HepG2 (cell line): ENCODE results near the gene MEX3B. TPM values are rescaled to one million over a fixed set of nuclear protein-coding genes. Genes with fewer than 3 reads are reported as not detected.

Source experiments
- ATAC-seq: fragments of 200-7000 bp; cut with Tn5 transposase; 3 replicates; pipeline ENCODE4 v1.9.1; 2020; ENCODE audit warnings: mild to moderate bottlenecking, moderate library complexity
- BruUV-seq: library from RNA; stranded (reverse); fragments of 400-500 nt; replicated peaks from 2 replicates; lab custom pipeline; 2021; lab: Mats Ljungman, UMichigan
- CTCF ChIA-PET: fragments of 300-600 bp; formaldehyde crosslinking; extraction: SDS; loops from one replicate; lab custom pipeline; 2021; ENCODE audit warnings: low total read pairs, inconsistent platforms, low intra/inter-chr PET ratio; lab: Yijun Ruan, JAX
- POLR2A ChIA-PET: fragments of 350-600 bp; sonication (Branson Sonifier 250); formaldehyde crosslinking; loops from one replicate; lab custom pipeline; 2020; ENCODE audit warnings: antibody characterized with exemption, inconsistent platforms; lab: Yijun Ruan, JAX
- DNase-seq: peaks from one replicate; pipeline ENCODE4 v3.0.0-alpha.2; 2015; ENCODE audit warnings: low spot score
- FAIRE-seq: peaks from 3 replicates; lab custom pipeline; 2011; peaks lifted over from hg19 to GRCh38; lab: Jason Lieb, UNC
- H2AFZ ChIP-seq: one replicate; pipeline ENCODE4 v1.6.1; 2011; ENCODE audit warnings: low read length, inconsistent platforms
- H3K27ac ChIP-seq: fragments of 300-600 bp; 3 replicates; pipeline ENCODE4 v1.8.0; 2011; ENCODE audit warnings: mixed run types, mild to moderate bottlenecking, mixed read lengths, low read length, inconsistent platforms; ENCODE audit not compliant: insufficient read depth; ENCODE audit errors: extremely low read length
- H3K27me3 ChIP-seq, 2 experiments: fragments of 200-600 bp in 1 of 2; 2 replicates in 1 of 2; 3 replicates in 1 of 2; pipeline versions ENCODE4 v1.6.0 to v1.8.0; 2011; ENCODE audit warnings: low read length in 2 of 2, mild to moderate bottlenecking in 2 of 2, moderate library complexity in 2 of 2, inconsistent platforms in 1 of 2; ENCODE audit not compliant: insufficient read depth in 2 of 2, control insufficient read depth in 1 of 2
- H3K36me3 ChIP-seq, 2 experiments: fragments of 200-600 bp in 1 of 2; replicated peaks in 1 of 2; 2 replicates in 1 of 2; 3 replicates in 1 of 2; pipeline versions ENCODE4 v1.5.1 to v1.8.0; 2011; ENCODE audit warnings: low read length in 2 of 2, inconsistent platforms in 1 of 2; ENCODE audit not compliant: insufficient read depth in 2 of 2, control insufficient read depth in 1 of 2
- H3K4me1 ChIP-seq: 2 replicates; pipeline ENCODE4 v1.5.1; 2012; ENCODE audit warnings: low read length, inconsistent platforms; ENCODE audit not compliant: insufficient read depth
- H3K4me2 ChIP-seq: 2 replicates; pipeline ENCODE4 v1.6.0; 2011; ENCODE audit warnings: low read depth, low read length, inconsistent platforms
- H3K4me3 ChIP-seq, 3 experiments: fragments of 200-600 bp in 1 of 3; sonication (generic), shearing (Covaris generic) in 1 of 3; replicated peaks in 1 of 3; 2 replicates each; pipeline ENCODE4 v1.5.1; 2011 to 2016; ENCODE audit warnings: low read length in 3 of 3, inconsistent platforms in 2 of 3, low read depth in 2 of 3, mild to moderate bottlenecking in 2 of 3, control low read depth in 1 of 3, mixed read lengths in 1 of 3; ENCODE audit not compliant: insufficient read depth in 1 of 3
- H3K79me2 ChIP-seq: one replicate; pipeline ENCODE4 v1.6.1; 2011; ENCODE audit warnings: low read length, inconsistent platforms; ENCODE audit not compliant: insufficient read depth
- H3K9ac ChIP-seq: 2 replicates; pipeline ENCODE4 v1.6.0; 2011; ENCODE audit warnings: mild to moderate bottlenecking, low read depth, low read length, inconsistent platforms; ENCODE audit not compliant: insufficient read depth
- H3K9me3 ChIP-seq: 2 replicates; pipeline ENCODE4 v1.5.1; 2012; ENCODE audit warnings: mild to moderate bottlenecking, low read length
- H4K20me1 ChIP-seq: 2 replicates; pipeline ENCODE4 v1.6.0; 2011; ENCODE audit warnings: inconsistent platforms, mild to moderate bottlenecking, low read length, moderate library complexity; ENCODE audit not compliant: insufficient read depth
- CREB1 ChIP-seq, 2 experiments: fragments of 450-650 bp in 1 of 2; IDR thresholded peaks; 2 replicates each; pipeline ENCODE4 v1.6.1; 2016 to 2017; ENCODE audit warnings: control low read depth in 1 of 2, mild to moderate bottlenecking in 1 of 2, missing compliant biosample characterization in 1 of 2, missing genetic modification characterization in 1 of 2
- DNMT3B ChIP-seq: conservative IDR thresholded peaks from 2 replicates; pipeline ENCODE4 v1.6.1; 2016; ENCODE audit warnings: missing biosample characterization, control low read depth
- DPF2 ChIP-seq: sonication (generic); formaldehyde crosslinking; IDR thresholded peaks from 2 replicates; pipeline ENCODE4 v1.4.0; 2020; ENCODE audit warnings: mild to moderate bottlenecking, low read depth, missing genetic modification reagents, borderline replicate concordance
- HDAC2 ChIP-seq: sonication (generic); formaldehyde crosslinking; IDR thresholded peaks from 2 replicates; pipeline ENCODE4 v1.4.0; 2020; ENCODE audit warnings: missing genetic modification reagents
- NFYC ChIP-seq: IDR thresholded peaks from 2 replicates; pipeline ENCODE4 v1.6.1; 2016; ENCODE audit warnings: missing genetic modification reagents, missing compliant biosample characterization
- PCBP1 ChIP-seq: fragments of 200-400 bp; formaldehyde crosslinking; IDR thresholded peaks from 2 replicates; pipeline ENCODE4 v1.6.1; 2017; ENCODE audit warnings: mild to moderate bottlenecking, low read depth, low read length, borderline replicate concordance
- YY1 ChIP-seq: IDR thresholded peaks from 2 replicates; pipeline ENCODE4 v1.6.1; 2011; ENCODE audit warnings: low read length, low read depth, moderate library complexity, mild to moderate bottlenecking; ENCODE audit not compliant: insufficient read depth, insufficient replicate concordance
- ZBTB46 ChIP-seq: sonication (generic); formaldehyde crosslinking; IDR thresholded peaks from 2 replicates; pipeline ENCODE4 v1.4.0; 2020; ENCODE audit warnings: mild to moderate bottlenecking, missing genetic modification reagents, borderline replicate concordance
- ZNF510 ChIP-seq: sonication (generic); formaldehyde crosslinking; IDR thresholded peaks from 2 replicates; pipeline ENCODE4 v1.4.0; 2020; ENCODE audit warnings: low read depth, mild to moderate bottlenecking, missing genetic modification reagents
- ZNF577 ChIP-seq: sonication (generic); formaldehyde crosslinking; IDR thresholded peaks from 2 replicates; pipeline ENCODE4 v1.4.0; 2020; ENCODE audit warnings: mild to moderate bottlenecking, low read depth, missing genetic modification reagents, borderline replicate concordance
- ZNF598 ChIP-seq: sonication (generic); formaldehyde crosslinking; IDR thresholded peaks from 2 replicates; pipeline ENCODE4 v1.5.1; 2020; ENCODE audit warnings: mild to moderate bottlenecking, missing genetic modification reagents, borderline replicate concordance
- ZSCAN25 ChIP-seq: sonication (generic); formaldehyde crosslinking; IDR thresholded peaks from 2 replicates; pipeline ENCODE4 v1.8.0; 2022; ENCODE audit warnings: mild to moderate bottlenecking, missing genetic modification reagents
- WGBS: methylation state at CpG from one replicate; pipeline ENCODE4 v1.1.6; 2017; ENCODE audit warnings: low lambda C conversion rate; 5-methylcytosine and 5-hydroxymethylcytosine counted together
- in situ Hi-C: cut with HindIII; loops from 2 replicates; pipeline ENCODE4 v1.10.0; 2017; ENCODE audit warnings: low pct_unique_long_range_greater_than_20kb; ENCODE audit not compliant: extremely low pct_ligation_motif_present
- intact Hi-C: fragments of 100-400 bp; cut with micrococcal nuclease; formaldehyde crosslinking; loops from one replicate; pipeline ENCODE4 v1.10.0; 2022; ENCODE audit not compliant: unreplicated experiment
- polyA plus RNA-seq, 8 experiments: library from polyadenylated mRNA; depleted of rRNA in 3 of 8; stranded (reverse) in 7 of 8; unstranded in 1 of 8; fragments of >200 nt; fragmentation: Illumina TruSeq in 4 of 8; extraction: Trizol in 4 of 8; gene quantifications; 2 replicates each; pipeline versions ENCODE4 v1.2.1 to v1.2.3, GENCODE V29; 2011 to 2016; ENCODE audit warnings: low read depth in 4 of 8, missing spikeins in 1 of 8, mixed read lengths in 1 of 8; ENCODE audit not compliant: insufficient read depth in 1 of 8
- total RNA-seq, 5 experiments: library from RNA; depleted of rRNA; stranded (reverse); fragments of >200 nt; fragmentation: Illumina TruSeq; extraction: Trizol; gene quantifications; 2 replicates each; pipeline ENCODE4 v1.2.3, GENCODE V29; 2016; ENCODE audit warnings: low read depth in 1 of 5
- TF ChIP-seq, protein P1 (sequence below): IDR thresholded peaks from 2 replicates; pipeline ENCODE4 v1.6.1; 2016; ENCODE audit warnings: low read depth, control low read depth
- TF ChIP-seq, protein P2 (sequence below): sonication (generic); formaldehyde crosslinking; IDR thresholded peaks from 2 replicates; pipeline ENCODE4 v1.8.1; 2023; ENCODE audit warnings: mild to moderate bottlenecking, moderate library complexity, missing genetic modification reagents
- TF ChIP-seq, protein P3 (sequence below): sonication (generic); formaldehyde crosslinking; IDR thresholded peaks from 2 replicates; pipeline ENCODE4 v1.8.1; 2022; ENCODE audit warnings: low read depth, mild to moderate bottlenecking, missing genetic modification reagents

MEX3B gene
- total and polyA plus RNA-seq, 2 of the 13 experiments (the other 11 are each of a cell fraction or from before 2014, with no cell fraction given) = 0.48 to 0.62 TPM

- H3K4me3 ChIP-seq = no peak overlapping the region
- H3K4me2 ChIP-seq = no peak overlapping the region
- intact Hi-C loops = no loop called here
- ATAC-seq = no peak
- ChIA-PET POLR2A (no interaction called here), CTCF (no interaction called here)
- no peak overlapping the region for H3K9ac ChIP-seq
- in situ Hi-C loops = no loop called here
- no TSS peak for BruUV-seq
- no peaks in the 10 kb centered on the region for H3K9me3 ChIP-seq
- no peaks in the 10 kb centered on the region for H3K79me2 ChIP-seq
- no peaks in the 10 kb centered on the region for H3K36me3 ChIP-seq
- H2AFZ ChIP-seq = no peak overlapping the region
- no peaks in the 10 kb centered on the region for H3K4me1 ChIP-seq
- 31% methylated on average over 16 of the region's 16 CpGs for WGBS
- H3K27me3 ChIP-seq = peaks cover 0 to 26% of the 10 kb centered on the region in 2 experiments; a peak in 1 of 5 replicates
- DNase-seq = no peak
- no peak overlapping the region for H3K27ac ChIP-seq
- FAIRE-seq = no peak
- H4K20me1 ChIP-seq = no peaks in the 10 kb centered on the region
- TF ChIP-seq DNMT3B (CRISPR knock-in tag) = no peak
- no peak for TF ChIP-seq CREB1 (IDR thresholded peaks at IDR 0.05)
- TF ChIP-seq CREB1 (CRISPR knock-in tag; IDR thresholded peaks at IDR 0.05) = no peak
- TF ChIP-seq ZBTB46 (CRISPR knock-in tag) = no peak
- no peak for TF ChIP-seq DPF2
- TF ChIP-seq, protein P1, sequence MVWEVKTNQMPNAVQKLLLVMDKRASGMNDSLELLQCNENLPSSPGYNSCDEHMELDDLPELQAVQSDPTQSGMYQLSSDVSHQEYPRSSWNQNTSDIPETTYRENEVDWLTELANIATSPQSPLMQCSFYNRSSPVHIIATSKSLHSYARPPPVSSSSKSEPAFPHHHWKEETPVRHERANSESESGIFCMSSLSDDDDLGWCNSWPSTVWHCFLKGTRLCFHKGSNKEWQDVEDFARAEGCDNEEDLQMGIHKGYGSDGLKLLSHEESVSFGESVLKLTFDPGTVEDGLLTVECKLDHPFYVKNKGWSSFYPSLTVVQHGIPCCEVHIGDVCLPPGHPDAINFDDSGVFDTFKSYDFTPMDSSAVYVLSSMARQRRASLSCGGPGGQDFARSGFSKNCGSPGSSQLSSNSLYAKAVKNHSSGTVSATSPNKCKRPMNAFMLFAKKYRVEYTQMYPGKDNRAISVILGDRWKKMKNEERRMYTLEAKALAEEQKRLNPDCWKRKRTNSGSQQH (CRISPR knock-in tag) = no peak
- no peak for TF ChIP-seq ZSCAN25 (CRISPR knock-in tag)
- no peak for TF ChIP-seq NFYC (CRISPR knock-in tag)
- no peak for TF ChIP-seq ZNF510 (CRISPR knock-in tag)
- TF ChIP-seq HDAC2 (CRISPR knock-in tag) = no peak
- no peak for TF ChIP-seq ZNF598 (CRISPR knock-in tag)
- no peak for TF ChIP-seq YY1
- no peak for TF ChIP-seq ZNF577 (CRISPR knock-in tag)
- TF ChIP-seq, protein P2, sequence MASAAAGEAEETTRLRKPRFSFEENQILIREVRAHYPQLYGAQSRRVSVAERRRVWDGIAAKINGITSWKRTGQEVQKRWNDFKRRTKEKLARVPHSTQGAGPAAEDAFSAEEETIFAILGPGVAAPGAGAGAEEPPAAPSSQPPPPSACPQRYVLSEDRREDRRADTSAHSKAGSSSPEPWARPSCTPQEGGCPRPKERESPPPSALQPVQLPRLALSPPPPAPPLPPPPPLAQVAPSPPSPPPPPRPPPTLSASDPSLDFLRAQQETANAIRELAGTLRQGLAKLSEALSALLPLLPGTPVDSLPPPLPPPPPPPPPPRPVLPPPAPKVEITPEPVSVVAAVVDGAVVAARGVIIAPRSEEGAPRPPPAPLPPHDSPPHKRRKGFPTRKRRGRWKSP = no peak
- TF ChIP-seq, protein P3, sequence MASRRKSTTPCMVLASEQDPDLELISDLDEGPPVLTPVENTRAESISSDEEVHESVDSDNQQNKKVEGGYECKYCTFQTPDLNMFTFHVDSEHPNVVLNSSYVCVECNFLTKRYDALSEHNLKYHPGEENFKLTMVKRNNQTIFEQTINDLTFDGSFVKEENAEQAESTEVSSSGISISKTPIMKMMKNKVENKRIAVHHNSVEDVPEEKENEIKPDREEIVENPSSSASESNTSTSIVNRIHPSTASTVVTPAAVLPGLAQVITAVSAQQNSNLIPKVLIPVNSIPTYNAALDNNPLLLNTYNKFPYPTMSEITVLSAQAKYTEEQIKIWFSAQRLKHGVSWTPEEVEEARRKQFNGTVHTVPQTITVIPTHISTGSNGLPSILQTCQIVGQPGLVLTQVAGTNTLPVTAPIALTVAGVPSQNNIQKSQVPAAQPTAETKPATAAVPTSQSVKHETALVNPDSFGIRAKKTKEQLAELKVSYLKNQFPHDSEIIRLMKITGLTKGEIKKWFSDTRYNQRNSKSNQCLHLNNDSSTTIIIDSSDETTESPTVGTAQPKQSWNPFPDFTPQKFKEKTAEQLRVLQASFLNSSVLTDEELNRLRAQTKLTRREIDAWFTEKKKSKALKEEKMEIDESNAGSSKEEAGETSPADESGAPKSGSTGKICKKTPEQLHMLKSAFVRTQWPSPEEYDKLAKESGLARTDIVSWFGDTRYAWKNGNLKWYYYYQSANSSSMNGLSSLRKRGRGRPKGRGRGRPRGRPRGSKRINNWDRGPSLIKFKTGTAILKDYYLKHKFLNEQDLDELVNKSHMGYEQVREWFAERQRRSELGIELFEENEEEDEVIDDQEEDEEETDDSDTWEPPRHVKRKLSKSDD (CRISPR knock-in tag) = no peak
- no peak for TF ChIP-seq PCBP1
Measured at GRCh38 chr15:82086243-82086995, 40.6 kb upstream of the MEX3B start.
